Esophagus mucosa (tissue), 1 donor: Measurements from ENCODE around the gene NELFA. TPM values are rescaled to one million over a fixed set of nuclear protein-coding genes. Genes with fewer than 3 reads are reported as not detected.

Experiments used
- ATAC-seq: fragments of 200-7000 bp; cut with Tn5 transposase; one replicate; pipeline ENCODE4 v1.9.1; 2020
- total RNA-seq: library from RNA; stranded (reverse); gene quantifications from one replicate; pipeline ENCODE4 v1.2.4, GENCODE V29; 2023
- donor health status: DM: yes; HTN: yes; CAD: no.

The NELFA gene
- total RNA-seq, 1 donor from 2014 or later, result 25.8 TPM

GRCh38 chr4:1964971-1965370 lies 43.8 kb downstream of the NELFA start:
- ATAC-seq, result no peak

GRCh38 chr4:1964443-1964842 lies 44.3 kb downstream of the NELFA start:
- ATAC-seq, result no peak

- ATAC-seq, result no peak
Observed at GRCh38 chr4:1962980-1963379, 45.8 kb downstream of the NELFA start.

GRCh38 chr4:1961563-1961962 lies 47.2 kb downstream of the NELFA start:
- ATAC-seq, result no peak

- no peak for ATAC-seq
Observed at GRCh38 chr4:1961038-1961437, 47.7 kb downstream of the NELFA start.

GRCh38 chr4:1960170-1960825 lies 48.5 kb downstream of the NELFA start:
- no peak for ATAC-seq

GRCh38 chr4:1959104-1959384 lies 49.7 kb downstream of the NELFA start:
- no peak for ATAC-seq

- no peak for ATAC-seq
Observed at GRCh38 chr4:1958276-1959103, 50.3 kb downstream of the NELFA start.

GRCh38 chr4:1956631-1957030 lies 52.1 kb downstream of the NELFA start:
- ATAC-seq, result no peak

GRCh38 chr4:1953335-1953734 lies 55.4 kb downstream of the NELFA start:
- no peak for ATAC-seq

GRCh38 chr4:1952719-1953118 lies 56.1 kb downstream of the NELFA start:
- ATAC-seq, result no peak

GRCh38 chr4:1952058-1952700 lies 56.6 kb downstream of the NELFA start:
- ATAC-seq, result no peak

GRCh38 chr4:1950369-1950768 lies 58.4 kb downstream of the NELFA start:
- ATAC-seq, result no peak

GRCh38 chr4:1948892-1949436 lies 59.8 kb downstream of the NELFA start:
- ATAC-seq, result no peak

- no peak for ATAC-seq
Observed at GRCh38 chr4:1948232-1948631, 60.5 kb downstream of the NELFA start.

- ATAC-seq, result no peak
Observed at GRCh38 chr4:1945912-1946311, 62.9 kb downstream of the NELFA start.

- ATAC-seq, result no peak
Observed at GRCh38 chr4:1945124-1945895, 63.5 kb downstream of the NELFA start.

GRCh38 chr4:1943928-1944327 lies 64.8 kb downstream of the NELFA start:
- no peak for ATAC-seq

- ATAC-seq, result peak; percentile 22
Observed at GRCh38 chr4:1940566-1940965, 68.2 kb downstream of the NELFA start.

GRCh38 chr4:1939664-1940509 lies 68.9 kb downstream of the NELFA start:
- ATAC-seq, result peak; percentile 92

GRCh38 chr4:1938027-1938426 lies 70.7 kb downstream of the NELFA start:
- no peak for ATAC-seq

GRCh38 chr4:1937550-1937949 lies 71.2 kb downstream of the NELFA start:
- no peak for ATAC-seq
